ENCODE results near the gene PHTF1.
"Not testable (repeated sequence)": the region's sequence is repeated elsewhere in the genome, so short reads cannot be mapped to it uniquely, and the experiment has no call there.

Gene PHTF1

DNA sequence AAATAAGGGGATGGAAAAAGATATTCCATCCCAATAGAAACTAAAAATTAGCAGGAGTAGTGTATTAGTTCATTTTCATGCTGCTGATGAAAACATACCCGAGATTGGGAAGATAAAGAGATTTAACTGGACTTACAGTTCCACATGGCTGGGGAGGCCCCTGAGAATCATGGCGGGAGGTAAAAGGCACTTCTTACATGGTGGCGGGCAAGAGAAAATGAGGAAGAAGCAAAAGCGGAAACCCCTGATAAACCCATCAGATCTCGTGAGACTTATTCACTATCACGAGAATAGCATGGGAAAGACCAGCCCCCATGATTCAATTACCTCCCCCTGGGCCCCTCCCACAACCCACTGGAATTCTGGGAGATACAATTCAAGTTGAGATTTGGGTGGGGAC lies 41.8 kb downstream of the PHTF1 start:
- not testable (repeated sequence) for DNase-seq

DNA sequence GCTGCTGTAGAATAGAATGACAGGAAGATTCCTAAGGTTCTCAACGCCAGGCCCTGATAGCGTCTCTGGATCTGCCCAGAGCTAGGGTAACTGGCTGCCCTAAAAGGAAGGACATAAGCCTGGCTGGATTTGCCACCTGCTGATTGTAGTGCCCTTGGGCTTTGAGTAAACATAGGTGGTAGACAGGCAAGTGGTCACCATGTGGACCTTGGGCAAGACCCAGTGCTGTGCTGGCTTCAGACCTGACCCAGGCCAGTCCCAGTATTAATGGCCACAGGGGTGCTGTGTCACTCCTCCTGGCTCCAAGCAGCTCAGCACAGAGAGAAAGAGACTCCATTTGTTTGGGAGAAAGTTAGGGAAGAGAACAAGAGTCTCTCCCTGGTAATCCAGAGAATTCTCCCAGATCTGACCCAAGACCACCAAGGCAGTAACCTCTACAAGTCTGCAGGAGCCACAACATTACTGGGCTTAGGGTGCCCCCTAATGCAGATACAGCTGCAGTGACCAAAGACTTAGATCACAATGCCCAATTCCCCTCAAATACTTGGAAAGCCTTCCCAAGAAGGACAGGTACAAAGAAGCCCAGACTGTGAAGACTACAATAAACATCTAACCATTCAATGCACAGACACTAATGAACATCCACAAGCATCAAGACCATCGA lies 44.5 kb downstream of the PHTF1 start:
- DNase-seq: no peak

DNA sequence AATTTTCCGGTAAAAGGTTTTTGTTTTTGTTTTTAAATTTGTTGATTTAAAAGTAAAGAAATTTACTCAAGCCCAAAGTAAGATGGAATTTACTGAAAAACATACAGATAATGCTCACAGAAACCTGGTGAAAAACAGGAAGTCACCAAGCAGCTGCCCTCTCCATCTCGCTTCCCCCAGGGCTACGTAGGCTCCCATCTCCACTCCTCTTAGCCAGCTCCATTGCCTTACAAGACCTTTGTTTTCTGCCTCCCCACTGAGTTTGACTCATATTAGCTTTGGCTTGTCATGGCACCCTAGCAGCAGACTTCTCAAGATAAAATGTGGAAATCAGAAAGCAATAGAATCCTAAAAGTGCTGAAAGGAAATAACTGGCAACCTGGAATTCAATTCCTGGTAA lies 57.9 kb downstream of the PHTF1 start:
- DNase-seq: peak; percentile 47 to 48

DNA sequence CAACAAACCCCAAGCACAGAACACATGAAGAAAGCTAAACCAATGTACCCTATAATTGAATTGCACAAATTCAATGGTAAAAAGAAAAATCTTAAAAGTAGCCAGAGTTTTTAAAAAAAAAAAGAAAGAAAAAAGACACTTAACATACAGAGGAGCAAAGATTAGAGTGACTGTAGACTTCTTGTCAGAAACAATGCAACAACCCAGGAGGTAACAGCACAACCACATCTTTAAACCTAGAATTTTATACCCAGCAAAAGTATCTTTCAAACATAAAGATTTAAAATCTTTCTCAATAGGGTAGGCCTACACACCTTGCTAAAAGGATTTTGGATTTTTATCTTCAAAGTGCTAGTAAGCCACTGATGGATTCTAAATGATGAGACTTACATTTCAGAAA lies 64.4 kb downstream of the PHTF1 start:
- DNase-seq: no peak

DNA sequence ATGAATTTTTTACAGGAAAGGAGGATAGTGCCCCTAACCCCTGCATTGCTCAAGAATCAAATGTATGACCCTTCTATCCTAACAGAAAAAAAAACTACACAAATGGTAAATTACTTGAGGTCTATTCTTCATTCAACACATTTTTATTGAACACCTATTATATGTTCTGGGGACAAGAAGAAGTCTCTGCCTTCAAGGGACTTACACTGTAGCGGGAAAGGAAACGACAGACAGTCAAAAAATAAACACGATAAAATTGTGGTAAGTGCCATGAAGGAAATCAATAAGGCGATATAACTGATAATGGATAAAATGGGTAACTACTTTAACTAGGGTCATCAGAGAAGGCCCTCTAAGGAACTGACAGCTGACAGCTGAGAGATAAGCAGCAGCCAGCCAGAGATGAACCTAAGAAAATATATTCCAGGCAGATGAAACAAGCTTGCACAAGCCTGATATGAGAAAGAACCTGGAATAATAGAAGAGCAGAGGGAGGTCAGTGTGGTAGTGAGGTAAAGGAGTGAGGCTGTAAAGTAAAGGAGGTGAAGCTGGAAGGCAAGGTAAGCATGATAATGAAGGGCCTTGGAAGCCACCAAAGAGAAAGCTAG lies 66.4 kb downstream of the PHTF1 start:
- DNase-seq: no peak

DNA sequence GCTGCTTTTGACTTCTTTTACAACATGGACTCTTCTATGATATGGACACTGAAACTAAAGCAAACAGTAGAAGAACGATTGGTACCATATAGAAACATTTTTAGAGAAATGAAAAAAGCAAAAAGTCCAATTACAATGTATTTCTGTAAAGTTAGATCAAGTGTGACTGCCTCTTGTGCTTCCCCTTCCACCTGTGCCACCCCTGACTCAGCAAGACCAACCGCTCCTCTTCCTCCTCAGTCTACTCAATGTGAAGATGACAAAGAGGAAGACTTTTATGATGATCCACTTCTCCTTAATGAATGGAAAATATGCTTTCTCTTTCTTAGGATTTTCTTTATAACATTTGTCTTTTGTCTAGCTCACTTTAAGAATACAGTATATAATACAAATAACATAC lies 66.9 kb downstream of the PHTF1 start:
- DNase-seq: no peak

DNA sequence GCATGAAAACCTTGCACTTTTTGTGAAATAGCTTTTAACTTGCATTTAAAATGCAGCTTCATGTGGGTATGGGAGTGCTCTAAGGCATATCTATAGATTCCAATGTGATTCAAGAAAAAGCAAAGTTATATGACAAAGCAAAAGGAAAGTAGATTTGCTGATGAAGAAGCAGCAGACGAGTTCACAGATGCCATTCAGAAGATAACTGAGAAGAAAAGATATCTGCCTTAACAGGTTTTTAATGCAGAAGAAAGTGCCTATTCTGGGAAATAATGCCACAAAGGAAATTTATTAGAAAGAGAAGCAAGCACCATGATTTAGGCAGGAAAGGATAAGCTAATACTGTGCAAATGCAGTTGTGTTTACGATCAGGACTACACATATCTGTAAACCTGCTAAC lies 68.1 kb downstream of the PHTF1 start:
- no peak for DNase-seq

DNA sequence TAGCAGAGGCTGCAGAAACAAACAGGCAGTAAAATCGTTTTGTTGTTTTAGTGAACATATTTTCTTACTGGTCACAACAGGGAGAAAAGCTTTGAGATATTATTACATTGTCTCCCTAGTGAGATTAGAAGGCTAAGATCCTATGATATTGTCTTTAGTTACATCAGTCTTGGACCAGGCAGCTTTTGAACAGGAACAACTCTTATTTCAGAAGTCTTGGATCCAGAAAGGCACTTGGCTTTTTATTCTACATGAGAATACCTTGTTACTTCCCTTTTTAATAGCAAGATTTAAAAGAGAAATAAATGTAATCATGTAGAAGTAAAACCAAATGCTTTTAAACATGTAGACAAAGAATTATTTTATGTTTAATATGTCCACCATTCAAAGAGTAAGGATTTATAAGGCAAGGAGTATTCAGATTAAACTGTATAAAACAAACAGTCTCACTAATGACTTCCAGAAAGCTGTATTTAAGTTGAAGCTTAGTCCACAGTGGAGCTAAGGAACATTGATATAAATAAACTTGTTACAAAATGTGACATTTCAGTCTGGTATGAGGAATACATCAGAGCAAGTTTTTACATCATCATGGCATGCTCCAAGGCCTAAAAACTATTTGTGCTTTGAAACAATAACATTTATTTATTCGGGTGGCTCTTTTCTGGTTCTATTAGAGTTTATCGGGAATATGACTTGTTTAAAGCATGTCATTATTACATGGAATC lies 72.2 kb downstream of the PHTF1 start:
- no peak for DNase-seq

DNA sequence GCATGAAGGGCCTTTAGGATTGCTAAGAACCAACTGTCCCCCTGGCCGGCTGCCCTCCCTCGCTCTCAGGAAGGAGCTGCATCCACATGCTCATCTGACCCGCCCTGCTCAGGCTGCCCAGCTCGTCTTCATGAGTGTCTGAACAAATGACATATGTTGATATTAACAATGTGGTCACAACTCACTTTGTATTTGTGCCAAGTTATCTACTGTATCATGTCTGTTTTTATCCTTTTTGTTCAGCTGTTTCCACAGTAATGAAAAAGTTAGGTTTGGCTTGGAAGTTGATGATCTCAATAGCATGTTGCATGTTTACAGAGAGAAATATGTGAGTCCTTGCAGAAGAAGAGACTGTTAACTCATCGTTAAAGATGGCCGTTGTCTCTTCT lies 75.1 kb downstream of the PHTF1 start:
- DNase-seq: no peak

DNA sequence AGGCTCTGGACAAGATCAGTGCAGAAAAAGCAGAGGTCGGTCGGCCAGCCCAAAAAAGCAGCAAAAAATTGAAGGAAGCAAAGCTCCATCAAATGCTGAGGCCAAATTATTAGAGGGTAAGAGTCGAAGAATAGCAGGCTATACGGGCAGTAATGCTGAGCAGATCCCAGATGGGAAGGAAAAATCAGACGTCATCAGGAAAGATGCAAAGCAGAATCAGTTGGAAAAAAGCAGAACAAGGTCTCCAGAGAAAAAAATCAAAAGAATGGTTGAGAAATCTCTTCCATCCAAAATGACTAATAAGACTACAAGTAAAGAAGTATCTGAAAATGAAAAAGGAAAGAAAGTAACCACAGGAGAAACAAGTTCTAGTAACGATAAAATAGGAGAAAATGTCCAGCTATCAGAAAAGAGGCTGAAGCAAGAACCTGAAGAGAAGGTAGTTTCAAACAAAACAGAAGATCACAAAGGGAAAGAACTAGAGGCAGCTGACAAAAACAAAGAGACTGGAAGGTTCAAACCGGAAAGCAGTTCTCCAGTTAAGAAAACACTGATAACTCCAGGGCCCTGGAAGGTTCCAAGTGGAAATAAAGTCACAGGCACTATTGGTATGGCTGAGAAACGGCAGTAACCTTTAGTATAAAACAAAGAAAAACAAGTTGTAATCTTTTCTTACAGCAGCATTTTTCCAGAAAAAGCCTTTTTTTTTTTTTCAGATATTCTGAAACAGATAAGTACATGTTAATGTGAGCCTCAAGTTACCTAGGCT lies 75.7 kb downstream of the PHTF1 start:
- no peak for DNase-seq

DNA sequence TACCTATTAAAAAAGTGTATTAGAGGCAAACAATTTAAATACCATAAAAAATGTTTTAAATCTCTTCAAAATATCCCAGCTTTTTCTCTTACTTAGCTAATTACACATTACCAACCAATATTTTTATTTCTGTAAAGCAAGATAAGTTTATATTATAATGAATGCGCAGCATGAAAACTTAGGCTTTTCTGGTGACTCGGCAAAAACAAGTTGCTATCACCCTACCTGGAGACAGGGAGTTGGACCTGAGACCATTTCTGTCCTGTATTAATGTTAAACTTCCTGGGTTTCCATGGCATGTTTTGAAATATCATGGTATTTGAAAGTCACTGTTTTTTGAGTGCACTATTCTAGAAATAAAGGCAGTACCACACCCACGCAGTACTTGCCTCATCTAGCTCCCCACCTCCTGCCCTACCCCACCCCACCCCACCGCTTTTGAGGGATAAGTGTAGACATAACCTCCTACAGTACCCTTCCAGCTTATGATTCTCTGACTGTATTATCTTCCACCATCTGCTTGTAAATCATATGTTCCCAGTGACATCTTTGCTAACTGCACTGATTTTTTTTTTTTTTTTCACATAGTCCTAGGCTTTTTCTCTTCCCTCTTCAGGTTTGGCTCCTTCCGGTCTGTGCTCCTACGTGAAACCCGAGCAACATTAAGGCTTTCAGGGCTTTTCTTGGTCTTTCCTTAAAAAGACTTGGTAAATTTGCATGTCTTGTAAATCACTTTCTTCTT lies 77.5 kb downstream of the PHTF1 start:
- DNase-seq: no peak

DNA sequence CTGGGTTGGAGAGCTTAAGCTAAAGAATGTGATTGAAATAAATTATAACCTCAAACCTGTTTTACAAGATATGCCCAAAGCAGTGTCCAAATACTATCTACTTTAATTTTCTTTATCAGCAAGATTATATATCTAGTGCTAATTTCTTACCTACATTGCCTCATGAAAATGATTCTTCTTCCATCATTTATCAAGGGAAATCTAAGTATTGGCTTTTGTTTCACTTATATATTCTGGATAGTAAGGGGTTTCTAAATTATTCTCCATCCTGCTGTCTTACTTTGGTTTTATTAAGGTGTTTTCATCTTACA lies 81.2 kb downstream of the PHTF1 start:
- DNase-seq: no peak

DNA sequence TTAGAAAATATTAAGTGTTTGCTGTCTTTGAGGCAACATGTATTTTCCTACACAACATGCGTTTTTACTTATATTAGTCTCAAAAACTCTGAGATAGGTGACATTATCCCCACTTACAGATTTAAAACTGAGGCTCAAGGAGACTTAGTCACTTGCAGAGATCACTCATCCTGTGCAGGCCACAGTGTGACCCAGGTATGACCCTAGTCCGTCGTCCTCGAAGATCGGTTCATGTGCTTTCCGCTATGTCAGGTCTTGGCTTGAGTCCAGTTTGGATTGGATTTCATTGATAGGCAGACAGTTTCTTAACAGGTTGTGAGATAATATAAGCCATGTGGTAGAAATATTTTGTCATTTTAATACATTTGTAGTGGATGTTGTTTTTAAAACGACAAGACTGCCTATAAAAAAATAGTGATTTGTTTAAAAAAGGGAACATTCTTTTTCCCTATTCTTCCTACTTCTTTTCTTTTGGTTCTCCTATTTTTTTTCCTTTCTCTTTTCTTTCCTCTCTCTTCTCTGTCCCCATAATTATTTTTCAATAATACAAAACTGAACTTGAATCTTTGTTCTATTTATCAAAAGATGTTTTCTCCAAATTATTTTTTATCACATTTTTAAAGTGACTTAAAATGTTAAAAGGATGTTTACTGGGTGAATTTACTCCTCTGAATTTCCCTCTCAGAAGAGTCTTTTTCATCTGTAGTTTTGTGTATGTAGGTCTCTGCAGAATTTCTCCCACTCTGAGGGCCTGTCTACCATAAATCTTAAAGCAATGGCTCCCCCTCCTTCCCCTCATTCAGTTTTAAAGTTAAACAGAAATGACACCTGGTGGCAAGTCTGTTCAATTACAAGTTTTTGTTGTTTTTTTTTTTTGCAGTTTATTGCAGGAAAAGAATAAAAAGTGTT lies 81.8 kb downstream of the PHTF1 start:
- DNase-seq: peak; percentile 67 to 71

DNA sequence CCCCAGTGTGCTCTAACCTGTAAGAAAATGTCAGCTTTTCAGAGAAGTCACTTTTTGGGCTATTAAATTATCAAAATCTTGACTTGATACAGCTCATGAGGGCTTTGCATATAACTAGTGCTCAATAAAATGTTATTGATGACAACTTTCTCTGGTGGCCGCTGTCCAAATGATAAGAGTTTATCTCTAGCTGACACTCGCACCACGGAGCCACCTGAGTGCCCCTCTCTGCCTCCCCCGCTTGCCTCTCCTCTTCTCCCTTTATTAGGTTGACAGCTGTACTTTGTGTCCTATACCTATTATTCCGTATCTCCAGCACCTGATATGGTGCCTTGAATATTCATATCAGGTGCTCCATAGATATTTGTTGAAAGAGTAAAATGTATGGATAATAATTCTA lies 82.8 kb downstream of the PHTF1 start:
- DNase-seq: no peak

DNA sequence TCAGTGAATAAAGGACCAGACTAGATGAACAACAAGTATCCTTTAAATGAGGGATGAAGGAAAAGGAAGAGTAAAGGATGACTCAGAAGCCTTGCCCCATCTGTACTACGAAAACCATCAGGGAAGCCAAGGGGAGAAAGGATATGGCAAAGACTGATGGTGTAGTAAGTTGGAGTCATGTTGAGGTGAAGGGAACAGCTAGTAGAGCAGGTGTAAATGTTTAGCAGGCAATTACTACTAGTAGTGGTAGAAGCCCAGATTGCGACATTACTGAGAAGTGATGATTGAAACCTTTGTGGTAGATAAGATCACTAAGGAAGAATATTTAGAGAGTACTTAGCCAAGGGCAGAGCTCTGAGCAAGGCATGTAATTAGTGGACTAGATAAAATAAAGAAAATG lies 84.0 kb downstream of the PHTF1 start:
- DNase-seq: no peak

DNA sequence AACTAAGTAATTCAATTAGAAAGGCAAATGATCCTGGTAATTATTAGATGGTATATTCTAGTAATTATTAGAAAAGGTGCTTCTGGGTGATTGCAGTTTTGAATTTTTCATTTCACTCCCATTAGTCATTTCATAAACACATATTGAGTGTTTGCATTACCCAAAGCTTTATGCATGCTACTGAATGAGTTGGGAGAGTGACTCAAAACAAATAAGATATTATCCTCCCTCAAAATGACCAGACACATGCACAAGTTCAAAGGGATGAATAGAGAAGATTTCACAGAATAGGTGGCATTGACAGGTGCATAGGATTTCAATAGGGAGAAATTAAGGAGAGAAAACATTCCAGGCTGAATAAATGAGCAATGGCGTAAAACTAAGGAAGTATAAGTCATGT lies 84.7 kb downstream of the PHTF1 start:
- no peak for DNase-seq

DNA sequence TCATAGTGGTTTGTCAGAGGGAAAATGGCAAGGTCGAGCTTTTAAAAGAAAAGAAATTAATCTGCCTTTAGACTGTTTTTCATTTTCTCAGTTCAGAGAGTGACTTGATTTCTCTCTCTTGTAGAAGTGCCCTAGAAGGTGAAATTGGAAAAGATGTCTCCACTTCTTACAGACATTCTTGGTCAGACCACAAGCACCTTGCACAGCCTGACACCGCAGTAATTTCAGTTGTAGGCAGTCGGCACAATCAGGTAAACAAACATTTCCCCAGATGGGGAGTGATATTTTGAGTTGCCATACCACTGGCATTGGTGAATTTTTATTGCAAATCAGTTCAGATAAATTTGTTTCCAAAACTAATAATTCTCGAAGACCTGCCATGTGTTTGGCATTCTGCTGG lies 86.8 kb downstream of the PHTF1 start:
- no peak for DNase-seq

DNA sequence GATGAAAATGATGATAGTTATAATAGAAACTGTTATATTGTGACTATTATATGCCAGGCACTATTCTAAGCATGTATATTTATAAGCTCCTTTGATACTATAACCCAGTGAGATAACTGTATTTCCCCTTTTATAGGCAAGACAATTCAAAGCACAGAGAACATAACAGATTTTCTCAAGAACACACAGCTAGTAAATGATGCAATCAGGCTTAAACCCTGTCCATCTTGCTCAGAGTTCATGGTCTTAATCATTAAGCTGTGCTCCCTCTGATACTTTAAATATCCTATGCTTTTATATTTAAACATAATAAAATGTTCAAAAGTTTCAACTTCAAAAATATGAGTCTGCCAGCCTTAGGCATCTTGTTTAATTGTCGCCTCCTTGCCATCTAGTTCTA lies 88.6 kb downstream of the PHTF1 start:
- no peak for DNase-seq

DNA sequence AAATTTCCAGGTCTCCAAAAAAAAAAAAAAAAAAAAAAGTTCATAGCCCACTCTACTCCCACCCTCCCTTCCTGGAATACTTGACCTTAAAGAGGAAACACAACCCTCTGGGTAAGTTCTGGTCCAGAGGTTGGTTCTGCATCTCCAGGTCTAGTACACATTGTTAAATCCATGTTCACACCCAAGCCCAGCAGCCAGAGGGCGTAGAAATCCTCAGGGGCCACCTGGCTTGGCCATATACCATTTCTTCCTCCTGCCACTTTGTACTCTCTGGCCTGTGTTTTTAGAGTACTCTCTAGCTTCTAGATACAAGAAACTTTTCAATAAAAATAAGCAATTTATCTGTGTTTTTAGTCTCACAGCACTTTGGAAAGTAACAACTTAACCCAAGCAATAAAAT lies 89.3 kb downstream of the PHTF1 start:
- no peak for DNase-seq

DNA sequence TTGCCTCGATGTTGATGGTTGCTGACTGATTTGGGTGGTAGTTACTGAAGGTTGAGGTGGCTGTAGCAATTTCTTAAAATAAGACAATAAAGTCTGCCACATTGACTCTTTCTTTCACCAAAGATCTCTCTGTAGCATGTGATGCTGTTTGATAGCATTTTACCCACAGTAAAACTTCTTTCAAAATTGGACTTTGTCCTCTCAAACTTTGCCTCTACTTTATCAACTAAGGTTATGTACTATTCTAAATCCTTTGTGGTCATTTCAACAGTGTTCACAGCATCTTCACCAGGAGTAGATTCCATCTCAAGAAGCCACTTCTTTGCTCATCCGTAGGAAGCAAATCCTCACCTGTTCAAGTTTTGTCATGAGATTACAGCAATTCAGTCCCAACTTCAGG lies 93.2 kb downstream of the PHTF1 start:
- no peak for DNase-seq

DNA sequence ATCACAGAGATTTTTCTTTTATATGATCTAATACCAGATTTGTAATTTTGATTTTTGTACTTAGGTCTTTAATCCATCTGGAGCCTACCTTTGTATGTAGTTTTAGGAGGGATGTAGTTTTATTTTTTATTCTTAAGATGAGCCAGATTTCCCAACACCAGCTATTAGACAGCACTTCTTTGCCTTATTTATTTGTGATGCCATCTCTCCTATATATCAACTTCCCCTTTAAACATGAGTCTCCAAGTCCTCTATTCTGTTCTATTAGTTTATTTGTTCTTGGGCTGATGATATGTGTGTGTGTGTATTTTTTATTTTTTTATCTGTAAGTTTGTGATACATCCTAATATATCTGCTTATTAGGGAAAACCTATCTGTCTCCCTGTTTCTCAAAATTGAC lies 94.2 kb downstream of the PHTF1 start:
- no peak for DNase-seq
